ENCODE data around the gene ACKR2.

ACKR2 gene

DNA sequence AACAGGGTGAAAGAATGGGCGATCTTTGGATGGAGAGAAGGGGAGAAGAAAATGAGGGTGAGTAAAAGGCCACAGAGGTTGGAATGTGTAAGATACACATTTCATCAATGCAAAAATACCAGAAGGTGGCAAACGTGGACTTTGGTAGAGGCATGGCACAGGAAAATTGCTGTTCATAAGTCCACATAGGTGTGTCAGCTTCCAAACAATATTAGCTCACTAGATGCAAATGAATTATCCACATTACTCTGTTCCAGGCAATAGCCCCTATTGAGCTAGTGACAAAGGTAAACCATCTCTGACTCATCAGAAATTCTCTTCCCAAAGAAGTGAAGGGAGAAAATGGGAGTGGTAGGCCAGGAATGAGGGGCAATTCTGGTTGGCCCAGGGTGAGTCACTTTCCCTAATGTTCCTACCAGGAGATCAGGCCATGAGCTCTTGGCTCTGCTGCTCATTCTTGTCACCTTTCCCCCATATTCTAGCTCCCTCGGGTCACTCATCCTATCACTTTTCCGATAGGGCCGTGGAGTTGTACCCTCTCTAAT lies 19.9 kb downstream of the ACKR2 start:
- no peak for DNase-seq (ENCODE audit: extremely low read depth in 1 of 2, low read depth in 1 of 2)

DNA sequence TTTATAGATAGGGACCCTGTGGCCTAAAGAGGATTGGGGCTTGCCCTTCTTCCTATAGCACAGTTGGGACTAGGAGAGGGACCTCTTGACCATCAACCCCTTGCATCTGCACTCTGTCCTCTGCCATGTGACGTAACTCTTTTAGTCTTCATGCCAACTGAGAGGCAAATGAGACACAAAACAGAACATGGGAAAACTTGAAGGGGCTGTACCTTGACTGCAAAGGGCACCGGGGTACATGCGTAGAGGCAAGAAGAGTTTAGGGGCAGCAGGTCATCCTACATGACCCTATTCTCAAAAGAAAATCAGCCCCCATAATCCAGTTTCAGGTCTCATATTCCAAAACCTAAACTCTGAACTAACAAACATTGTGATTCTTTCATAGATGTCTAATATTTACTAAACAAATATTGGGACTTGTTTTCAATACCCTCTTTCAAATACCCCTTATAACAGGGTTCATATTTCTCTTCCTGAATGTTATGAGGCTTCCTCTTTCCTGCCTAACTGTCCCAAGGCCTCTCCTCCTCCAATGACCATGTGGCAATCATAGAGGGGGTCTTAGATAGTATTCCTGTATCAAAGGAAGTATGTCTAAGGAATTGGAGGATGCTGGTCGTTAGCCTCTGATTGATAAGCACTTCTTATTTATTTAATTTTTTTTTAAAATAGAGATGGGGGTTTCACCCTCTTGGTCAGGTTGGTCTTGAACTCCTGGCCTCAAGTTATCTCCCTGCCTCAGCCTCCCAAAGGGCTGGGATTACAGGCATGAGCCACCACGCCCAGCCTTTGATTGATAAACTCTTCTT lies 20.6 kb downstream of the ACKR2 start:
- DNase-seq (ENCODE audit: extremely low read depth in 1 of 2, low read depth in 1 of 2), result no peak

DNA sequence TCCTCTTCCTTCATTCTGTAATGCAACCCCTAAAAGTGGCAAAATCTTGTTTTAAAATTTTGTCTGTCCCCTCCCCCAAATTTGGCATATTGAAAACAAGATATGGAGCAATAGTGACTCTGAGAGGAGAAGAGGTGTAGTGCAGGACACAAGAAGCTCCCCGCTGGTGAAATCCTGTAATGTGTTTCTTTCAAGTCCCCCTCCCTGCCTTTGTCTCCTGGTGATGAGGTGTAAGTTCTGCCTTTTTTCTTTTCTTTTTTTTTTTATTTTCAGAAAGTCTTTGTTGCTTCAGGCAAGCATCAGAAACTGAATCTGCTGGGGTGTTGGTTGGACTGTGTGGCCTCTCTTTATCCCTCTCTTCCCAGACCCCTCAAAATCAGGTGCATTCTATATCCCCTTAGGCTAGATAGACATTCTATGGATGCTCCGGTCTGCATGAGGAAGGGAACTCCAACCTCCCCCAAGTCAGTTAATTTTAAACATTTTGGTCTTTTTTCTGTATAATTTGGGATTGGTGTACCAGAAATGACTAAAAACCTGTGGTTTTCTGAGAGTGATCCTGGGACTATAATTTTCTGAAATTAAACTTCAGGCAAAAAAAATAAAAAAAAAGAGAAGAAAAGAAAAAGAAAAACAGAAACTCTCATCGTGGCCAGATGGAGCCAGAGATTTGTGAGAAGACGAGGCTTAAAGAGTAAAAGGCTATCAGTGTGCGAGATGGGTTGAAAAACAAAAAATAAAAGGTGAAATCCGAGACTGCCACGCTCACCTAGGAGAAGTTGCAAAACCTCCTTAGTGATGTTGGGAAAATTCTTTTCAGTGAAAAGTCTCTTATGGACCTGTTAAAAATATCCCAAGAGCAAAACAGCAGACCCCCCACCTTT lies 21.4 kb downstream of the ACKR2 start:
- DNase-seq (ENCODE audit: extremely low read depth in 1 of 2, low read depth in 1 of 2), result no peak

DNA sequence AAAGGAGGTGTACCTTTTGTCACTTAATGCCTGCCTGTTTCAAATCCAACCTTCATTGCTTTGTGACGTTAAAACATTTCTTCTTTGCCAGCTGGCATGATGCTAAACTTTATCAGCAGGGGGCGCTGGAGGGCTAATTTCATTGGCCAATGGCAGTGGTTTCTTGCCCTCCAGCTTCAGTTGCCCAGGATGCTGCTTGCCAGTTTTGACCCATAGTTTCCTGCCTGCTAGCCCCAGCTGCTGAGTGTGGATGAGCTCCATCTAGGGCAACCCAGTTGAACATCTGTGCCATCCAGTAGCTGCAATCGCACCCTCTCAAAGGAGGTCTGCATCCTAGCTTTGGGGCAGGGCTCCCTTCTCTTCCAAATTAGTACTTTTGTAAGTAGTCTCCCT lies 22.1 kb downstream of the ACKR2 start:
- peak; percentile 28 to 57 for DNase-seq (ENCODE audit: extremely low read depth in 1 of 2, low read depth in 1 of 2)

DNA sequence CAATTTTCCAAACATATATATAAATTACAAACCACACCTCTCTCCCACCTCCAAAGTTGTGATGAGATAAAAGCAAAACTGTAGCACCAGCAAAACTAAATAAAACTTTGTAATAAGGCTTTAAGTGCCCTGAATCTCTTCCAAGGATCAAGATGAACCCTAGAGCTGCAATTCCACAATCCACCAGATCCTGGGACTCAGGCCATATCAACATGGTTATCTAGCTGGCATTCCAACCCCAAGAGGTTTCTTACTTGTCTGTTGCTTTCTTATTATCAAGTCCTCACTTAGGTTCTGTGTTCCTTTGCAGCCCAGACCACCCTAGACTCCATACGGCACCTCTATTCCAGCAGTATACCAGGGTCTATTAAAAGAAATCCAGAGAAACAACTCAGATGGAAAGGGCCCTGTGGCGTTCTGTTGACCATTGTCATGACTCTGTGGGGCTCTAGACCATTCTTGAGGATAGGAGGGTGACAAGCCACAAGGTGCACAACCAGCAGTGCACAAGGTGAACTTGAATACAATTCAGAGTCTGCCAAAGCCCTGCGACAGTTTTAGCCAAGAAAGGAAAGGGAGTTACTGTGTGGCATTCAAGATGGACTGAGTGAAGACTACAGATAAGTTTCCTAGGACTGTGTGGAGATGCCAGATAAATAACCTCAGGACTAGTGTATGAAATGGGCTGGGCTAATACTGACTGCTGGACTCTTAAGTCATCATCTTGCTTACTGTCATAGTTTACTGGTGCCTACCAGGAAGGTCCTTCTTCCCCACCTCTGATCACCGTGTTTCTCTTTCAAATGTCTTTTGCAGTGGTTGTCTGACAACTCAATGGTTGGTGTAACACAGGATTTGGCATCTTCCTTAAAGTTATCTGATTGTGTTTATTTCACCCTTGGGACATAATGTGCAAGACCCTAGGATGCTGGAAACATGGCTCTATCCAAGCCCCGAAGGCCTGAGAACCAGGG lies 27.2 kb downstream of the ACKR2 start:
- DNase-seq (ENCODE audit: extremely low read depth in 1 of 2, low read depth in 1 of 2), result no peak

DNA sequence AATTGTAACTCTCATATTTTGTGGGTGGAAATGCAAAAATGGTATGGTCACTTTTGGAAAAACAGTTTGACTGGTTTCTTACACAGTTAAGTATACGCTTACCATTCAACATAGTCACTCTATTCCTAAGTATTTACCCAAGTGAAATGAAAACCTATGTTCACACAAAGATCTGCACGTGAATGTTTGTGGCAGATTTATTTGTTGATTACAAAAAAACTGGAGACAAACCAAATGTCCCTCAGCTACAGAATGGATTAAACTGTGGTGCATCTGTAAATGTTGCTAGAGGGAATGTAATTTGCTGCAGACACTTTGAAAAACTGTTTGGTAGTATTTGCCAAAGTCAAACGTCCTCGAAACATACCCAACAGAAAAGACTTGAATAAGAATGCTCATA lies 29.3 kb downstream of the ACKR2 start:
- DNase-seq (ENCODE audit: extremely low read depth in 1 of 2, low read depth in 1 of 2), result no peak

DNA sequence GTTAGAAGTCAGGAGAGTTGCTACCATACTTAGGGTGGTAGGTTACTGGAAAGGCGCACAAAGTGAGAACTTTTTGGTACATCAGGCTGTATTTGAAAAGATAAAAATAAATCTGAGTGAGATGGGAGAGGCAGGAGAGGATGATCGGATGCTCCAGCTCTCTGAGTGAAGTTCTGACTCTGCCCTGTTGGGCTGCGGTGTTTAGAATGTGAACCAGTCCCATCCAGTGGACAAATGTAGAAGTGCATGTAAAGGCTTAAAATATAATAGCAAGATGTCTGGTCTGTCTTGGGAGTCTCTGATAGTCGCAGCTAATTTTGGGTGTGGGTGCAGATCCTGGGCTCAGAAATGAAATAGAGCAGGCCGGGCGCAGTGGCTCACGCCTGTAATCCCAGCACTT lies 30.4 kb downstream of the ACKR2 start:
- DNase-seq (ENCODE audit: extremely low read depth in 1 of 2, low read depth in 1 of 2), result no peak

DNA sequence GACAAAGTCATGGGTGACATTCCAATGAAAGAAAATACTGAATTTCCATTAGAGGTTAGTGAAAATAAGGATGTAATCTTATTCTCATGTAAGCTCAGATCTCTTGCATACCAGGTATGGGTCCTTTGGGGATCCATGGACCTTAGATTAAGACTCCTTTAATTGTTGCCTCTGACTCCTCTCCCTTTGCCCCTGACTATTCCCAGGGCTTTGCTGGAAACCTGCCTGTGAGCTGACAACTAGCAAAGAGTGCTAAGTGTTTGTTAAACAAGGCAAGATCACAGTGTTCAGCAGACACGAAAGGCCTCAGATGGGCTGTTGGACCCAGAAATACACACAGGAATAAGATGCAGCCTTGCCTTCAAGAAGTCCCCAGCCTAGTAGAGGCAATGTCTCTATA lies 32.1 kb downstream of the ACKR2 start:
- no peak for DNase-seq (ENCODE audit: extremely low read depth in 1 of 2, low read depth in 1 of 2)

DNA sequence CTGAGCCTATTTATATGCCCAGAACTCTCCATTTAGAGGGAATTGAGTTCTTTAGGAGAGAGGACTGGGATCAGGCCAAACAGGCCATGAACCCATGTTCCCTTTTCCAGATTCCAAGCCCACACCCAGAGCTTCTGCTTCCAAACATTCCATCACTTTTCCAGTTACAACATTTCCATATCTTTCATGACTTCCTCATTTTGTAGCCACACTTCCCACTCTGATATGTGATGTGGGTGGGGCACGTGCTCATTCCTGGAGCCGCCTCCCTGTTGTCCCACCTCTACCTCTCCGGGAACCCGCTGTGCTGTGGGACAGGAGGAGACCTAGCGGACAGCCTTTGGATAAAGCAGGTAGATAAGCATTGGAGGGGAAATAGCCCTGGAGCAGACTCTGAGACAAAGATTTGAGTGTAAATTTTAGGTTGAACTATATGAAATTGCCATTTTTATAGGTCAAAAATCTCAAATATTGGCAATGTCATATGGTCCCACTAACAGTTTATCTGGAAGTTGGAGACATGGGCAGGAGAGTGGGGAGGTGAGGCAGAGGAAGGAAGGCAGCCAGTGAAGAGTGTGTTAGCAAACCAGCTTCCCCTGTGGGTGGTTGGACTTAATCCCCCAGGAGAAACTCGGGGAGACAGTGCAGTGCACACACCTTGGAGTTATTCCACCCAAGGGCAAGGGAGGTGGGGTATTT lies 34.6 kb downstream of the ACKR2 start:
- no peak for DNase-seq (ENCODE audit: extremely low read depth in 1 of 2, low read depth in 1 of 2)

DNA sequence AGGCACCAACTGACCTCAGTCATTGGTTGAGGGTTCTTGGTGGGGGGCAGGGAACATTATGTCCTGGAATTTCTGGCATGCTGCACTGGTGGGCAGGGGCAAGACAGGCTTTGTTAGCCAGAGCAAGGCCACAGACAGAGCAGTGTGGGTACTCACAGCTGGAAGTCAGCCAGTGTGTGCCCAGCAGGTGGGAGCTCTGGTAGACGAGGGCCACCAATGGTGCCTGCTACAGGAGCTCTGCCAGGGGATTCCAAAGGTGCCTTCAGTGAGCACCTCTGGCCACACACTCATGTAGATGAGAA lies 35.1 kb downstream of the ACKR2 start:
- no peak for DNase-seq (ENCODE audit: extremely low read depth in 1 of 2, low read depth in 1 of 2)

DNA sequence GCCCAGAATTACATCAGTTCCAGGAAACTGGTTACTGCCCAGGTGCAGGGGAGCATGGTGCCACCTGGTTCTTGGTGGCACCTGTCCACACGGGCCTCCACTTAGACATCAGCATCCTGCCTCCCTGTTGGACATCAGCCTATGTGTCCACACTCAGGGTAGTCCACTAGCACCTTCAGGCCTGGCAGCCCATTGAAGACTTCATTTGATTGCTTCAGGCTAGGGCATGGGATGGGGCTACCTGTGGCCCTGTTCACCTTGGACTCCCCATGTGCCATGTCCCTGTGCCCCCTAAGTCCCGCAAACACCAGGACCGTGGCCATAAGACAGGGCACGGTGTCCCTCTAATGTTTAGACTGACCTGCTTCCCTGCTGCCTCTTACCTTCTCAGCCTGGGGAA lies 35.6 kb downstream of the ACKR2 start:
- no peak for DNase-seq (ENCODE audit: extremely low read depth in 1 of 2, low read depth in 1 of 2)

DNA sequence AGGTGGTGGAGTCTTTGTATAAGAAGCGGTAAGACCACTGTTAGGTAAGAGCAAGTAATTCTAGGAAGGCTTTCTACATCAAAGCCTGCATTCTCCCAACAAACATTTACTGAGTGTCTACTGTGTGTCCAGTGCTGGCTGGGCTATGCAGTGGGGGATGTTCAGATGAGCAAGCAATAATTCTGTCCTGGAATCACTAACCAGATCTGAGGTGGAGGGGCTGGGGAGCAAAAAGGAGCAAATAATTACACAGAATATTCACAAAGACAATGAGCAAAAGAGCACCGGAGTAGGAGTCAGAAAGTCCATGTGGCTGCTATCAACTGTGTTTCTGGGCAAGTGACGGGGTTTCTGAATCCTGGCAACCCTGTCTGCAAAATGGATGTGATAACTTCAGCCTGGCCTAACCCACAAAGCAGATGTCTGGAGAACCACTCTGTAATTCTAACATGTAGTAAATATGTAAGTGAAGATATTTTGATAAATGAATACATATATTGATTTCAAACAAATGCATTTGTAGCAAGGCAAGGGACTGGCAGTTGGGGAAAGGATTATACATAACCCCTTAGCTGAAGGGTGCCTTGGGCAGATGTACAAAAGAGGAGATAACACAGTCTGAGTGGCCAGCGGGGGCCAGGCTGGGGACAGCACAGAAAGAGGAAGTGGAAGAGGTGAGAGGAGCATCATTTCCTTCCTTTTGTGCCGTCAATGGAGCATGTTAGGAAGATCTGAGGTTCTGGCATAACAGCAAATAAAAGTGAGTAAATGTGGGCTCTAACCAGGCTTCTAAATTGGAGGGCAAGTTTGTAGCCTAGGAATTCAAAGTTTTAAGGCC lies 37.7 kb downstream of the ACKR2 start:
- no peak for DNase-seq (ENCODE audit: extremely low read depth in 1 of 2, low read depth in 1 of 2)

DNA sequence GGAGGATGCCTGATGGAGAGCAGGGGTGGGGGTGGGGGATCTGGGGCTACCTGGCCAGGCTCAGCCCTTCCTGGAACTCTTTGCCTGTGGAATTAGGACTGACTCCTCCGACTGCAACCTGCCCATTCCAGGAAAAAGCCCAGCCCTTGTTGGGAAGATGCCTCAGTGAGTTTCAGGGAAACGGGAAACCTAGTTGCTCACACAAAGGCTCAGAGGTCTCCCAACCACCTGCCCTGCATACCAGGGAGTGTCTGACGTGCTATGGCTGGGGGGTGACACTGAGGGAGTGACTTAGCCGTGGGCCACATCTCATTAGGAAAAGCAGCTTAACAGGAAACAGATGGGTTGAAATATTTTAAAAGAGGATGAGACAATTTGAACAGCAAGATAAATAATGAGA lies 38.5 kb downstream of the ACKR2 start:
- no peak for DNase-seq (ENCODE audit: extremely low read depth in 1 of 2, low read depth in 1 of 2)

DNA sequence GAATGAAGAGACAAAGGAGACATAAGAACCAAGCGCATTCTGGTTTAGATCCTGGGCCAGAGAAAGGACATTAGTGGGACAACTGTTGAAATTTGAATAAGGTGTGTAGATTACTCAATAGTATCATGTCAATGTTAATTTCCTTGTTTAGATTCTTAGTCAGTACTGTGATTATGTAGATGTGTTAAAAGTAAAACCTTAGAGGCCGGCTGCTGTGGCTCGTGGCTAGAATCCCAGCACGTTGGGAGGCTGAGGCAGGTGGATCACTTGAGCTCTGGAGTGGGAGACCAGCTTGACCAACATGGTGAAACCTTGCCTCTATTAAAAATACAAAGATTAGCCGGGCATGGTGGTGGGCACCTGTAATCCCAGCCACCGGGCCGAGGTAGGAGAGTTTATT lies 39.8 kb downstream of the ACKR2 start:
- DNase-seq (ENCODE audit: extremely low read depth in 1 of 2, low read depth in 1 of 2), result no peak

DNA sequence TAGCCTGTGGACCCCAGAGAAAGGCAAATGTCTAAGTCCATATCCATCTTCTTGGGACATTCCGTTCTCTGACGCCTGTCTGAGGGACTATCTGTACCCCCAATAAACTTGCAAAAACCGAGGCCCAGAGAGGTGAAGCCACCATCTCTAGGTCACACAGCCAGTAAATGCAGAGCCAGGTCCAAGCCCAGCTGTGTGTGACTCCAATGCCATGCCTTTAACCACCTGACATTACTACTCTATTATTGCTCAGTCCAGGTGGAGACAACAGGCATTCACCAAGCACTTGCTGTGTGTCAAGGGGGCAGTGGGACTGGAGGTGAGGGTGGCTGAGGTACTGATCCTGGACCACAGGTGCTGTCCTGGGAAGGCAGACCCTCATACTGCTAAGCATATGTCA lies 41.0 kb downstream of the ACKR2 start:
- DNase-seq (ENCODE audit: extremely low read depth in 1 of 2, low read depth in 1 of 2), result no peak

DNA sequence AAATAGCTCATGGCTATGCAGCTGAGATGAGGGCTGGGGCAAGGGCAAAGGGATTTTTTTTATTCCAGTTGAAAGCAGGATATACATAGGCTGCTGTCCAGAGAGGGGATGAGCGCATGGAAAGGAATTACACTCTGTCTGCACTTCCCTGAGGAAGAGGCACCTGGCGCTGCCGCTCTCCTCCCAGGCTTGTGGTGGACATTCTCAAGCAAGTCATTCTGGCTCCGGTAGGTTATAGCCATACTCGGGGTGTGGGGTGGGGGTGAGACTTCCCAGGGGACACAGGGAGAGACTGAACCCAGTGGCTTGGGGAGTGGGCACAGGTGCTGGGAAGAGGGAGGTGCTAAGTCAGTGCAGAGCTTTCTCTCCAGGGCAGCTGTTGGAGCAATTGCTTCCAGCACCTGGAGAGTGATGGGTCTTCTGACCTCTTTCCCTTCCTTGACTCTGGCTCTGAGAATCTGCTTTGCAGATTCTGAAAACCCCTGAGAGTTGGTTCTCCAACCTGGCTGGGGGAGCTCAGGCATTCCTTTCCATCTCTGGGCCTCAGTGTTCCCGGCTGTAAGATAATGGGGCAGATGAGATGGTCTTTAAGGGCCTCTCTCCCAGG lies 42.1 kb downstream of the ACKR2 start:
- DNase-seq (ENCODE audit: extremely low read depth in 1 of 2, low read depth in 1 of 2), result no peak

DNA sequence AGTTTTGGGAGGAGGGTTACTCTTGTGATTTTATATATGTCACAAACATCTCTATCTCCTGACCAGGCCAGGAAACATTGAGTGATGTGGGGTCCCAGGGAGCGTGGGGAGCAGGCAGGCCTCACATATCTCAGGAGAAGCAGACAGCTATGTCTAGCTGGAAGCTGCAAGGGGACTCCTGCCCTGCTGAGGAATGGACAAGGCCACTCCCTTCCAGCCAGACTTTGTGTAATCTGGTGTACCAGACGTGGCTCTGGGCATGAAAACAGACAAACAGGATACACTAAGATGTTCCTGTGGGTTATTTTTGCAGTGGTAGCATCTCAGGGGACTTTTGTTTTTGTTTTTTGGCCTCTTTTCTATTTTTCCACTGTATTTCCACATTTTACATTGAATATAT lies 43.2 kb downstream of the ACKR2 start:
- DNase-seq (ENCODE audit: extremely low read depth in 1 of 2, low read depth in 1 of 2), result no peak

DNA sequence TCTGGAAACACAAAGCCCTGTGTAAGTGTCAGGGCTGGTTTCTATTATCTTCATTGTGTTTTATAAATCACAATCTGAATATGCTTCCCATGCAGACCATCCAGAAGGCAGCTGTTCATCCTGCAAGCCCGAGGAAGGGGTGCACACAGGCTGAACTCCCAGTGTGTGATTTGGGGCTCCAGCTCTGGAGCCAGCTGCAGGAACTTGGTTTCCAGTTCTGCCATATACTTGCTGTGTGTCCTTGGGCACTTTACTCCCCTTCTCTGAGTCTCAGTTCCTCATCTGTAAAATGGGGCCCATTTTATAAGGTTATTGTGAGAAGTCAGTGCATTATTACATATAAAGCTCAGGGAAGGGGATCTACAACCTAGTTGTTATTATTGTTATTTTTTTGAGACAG lies 43.8 kb downstream of the ACKR2 start:
- DNase-seq (ENCODE audit: extremely low read depth in 1 of 2, low read depth in 1 of 2), result no peak

DNA sequence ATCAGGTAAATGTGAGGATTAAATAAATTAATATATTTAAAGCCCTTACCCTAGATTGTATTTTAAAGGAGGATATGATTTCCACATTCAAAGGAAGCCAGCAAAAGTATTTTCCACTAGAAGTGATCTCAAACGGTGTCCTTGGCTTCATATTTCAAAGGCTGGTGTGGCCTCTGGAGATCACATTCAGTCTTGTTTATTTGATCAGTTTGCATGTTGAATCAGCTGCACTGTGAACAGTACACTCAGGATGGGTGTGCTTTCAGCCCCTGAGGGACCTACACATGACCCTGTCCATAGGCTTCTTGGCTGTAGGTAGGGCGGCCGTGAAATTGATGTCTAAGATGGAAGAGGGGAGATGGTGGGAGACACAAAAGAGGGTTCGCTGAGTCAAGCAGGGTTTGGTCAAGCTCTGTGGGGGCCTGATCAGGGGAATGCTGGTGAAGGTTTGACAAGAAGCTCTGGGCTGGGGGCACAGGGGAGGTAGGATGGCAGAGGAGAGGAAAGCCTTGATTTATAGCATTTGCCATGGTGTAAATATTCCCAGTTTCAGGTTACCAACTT lies 44.6 kb downstream of the ACKR2 start:
- no peak for DNase-seq (ENCODE audit: extremely low read depth in 1 of 2, low read depth in 1 of 2)

Measured in activated CD8-positive, alpha-beta memory T cell treated with anti-CD3 and anti-CD28 coated beads for 1 hour (primary cell).